ENCODE data around the gene FGFR2.

The FGFR2 gene

GRCh38 chr10:121593281-121594075, 4.8 kb downstream of the FGFR2 start:
- Mint-ChIP-seq H3K9me3 (no peaks in the 10 kb centered on the region), H3K36me3 (ENCODE audit: insufficient read depth) (peaks cover 2% of the 10 kb centered on the region), H3K27ac (ENCODE audit: low read depth) (no peak overlapping the region), H3K4me1 (peaks cover 5% of the 10 kb centered on the region), H3K27me3 (peaks cover 21% of the 10 kb centered on the region), H3K4me3 (no peak overlapping the region)
- DNase-seq (ENCODE audit: low spot score in 2 of 2) = no peak
- no peak for ATAC-seq (replicated peaks; ENCODE audit: extremely low read depth, poor library complexity, severe bottlenecking)

- Mint-ChIP-seq H3K27ac (ENCODE audit: low read depth) (no peak overlapping the region), H3K9me3 (no peaks in the 10 kb centered on the region), H3K27me3 (peaks cover 21% of the 10 kb centered on the region), H3K4me3 (no peak overlapping the region), H3K36me3 (ENCODE audit: insufficient read depth) (peaks cover 2% of the 10 kb centered on the region), H3K4me1 (peaks cover 5% of the 10 kb centered on the region)
- no peak for DNase-seq (ENCODE audit: low spot score in 2 of 2)
- ATAC-seq (replicated peaks; ENCODE audit: extremely low read depth, poor library complexity, severe bottlenecking) = no peak
These were observed 5.9 kb downstream of the FGFR2 start for GRCh38 chr10:121592155-121592890.

DNA sequence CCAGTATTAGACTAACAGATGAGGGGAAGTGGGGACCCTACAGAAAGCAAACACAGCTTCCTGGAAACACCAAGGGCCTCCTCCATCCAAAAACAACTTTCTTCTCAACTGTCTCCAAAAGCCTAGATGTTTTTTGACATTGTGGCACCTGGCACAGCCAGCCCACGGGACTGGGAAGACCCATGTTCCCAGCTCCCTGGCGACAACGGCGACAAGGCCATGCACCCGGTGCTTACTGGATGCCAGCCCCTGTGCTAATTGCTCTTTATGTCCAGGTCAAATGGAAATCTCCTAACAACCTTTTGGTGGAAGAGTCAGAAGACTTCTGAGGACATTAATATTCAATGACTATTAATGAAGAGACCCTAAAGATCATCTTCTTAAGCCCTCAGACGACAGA, 7.1 kb downstream of the FGFR2 start:
- no peak overlapping the region for H3K4me3 Mint-ChIP-seq
- peaks cover 2% of the 10 kb centered on the region for H3K36me3 Mint-ChIP-seq (ENCODE audit: insufficient read depth)
- DNase-seq (ENCODE audit: low spot score in 2 of 2) = no peak
- H3K9me3 Mint-ChIP-seq = no peaks in the 10 kb centered on the region
- H3K27ac Mint-ChIP-seq (ENCODE audit: low read depth) = no peak overlapping the region
- no peak for ATAC-seq (replicated peaks; ENCODE audit: extremely low read depth, poor library complexity, severe bottlenecking)
- H3K4me1 Mint-ChIP-seq = no peaks in the 10 kb centered on the region
- peaks cover 11% of the 10 kb centered on the region for H3K27me3 Mint-ChIP-seq

GRCh38 chr10:121590772-121591171, 7.5 kb downstream of the FGFR2 start:
- H3K27ac Mint-ChIP-seq (ENCODE audit: low read depth) = no peak overlapping the region

DNA sequence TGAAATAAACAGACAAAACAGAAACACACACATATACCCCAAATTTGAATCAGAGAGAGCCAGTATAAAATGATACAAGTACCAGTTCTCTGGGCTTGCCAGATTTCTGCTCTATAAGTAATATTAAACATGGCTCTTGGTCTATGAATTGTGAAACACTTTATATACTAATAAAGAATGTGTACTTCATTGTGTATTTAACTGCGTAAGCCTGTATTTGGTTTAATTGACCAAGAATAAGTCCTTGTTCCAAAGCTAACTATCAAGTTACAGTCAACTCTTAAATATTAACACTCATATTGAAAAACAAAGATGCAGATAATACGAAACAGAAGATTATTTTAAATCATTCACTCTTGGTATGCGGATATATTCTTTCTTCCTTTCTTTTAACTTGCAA, 8.7 kb downstream of the FGFR2 start:
- Mint-ChIP-seq H3K4me1 (no peaks in the 10 kb centered on the region), H3K4me3 (no peak overlapping the region), H3K27ac (ENCODE audit: low read depth) (no peak overlapping the region), H3K9me3 (no peaks in the 10 kb centered on the region), H3K36me3 (ENCODE audit: insufficient read depth) (peaks cover 2% of the 10 kb centered on the region), H3K27me3 (peaks cover 8% of the 10 kb centered on the region)
- no peak for ATAC-seq (replicated peaks; ENCODE audit: extremely low read depth, poor library complexity, severe bottlenecking)
- DNase-seq (ENCODE audit: low spot score in 2 of 2) = no peak

More at GRCh38 chr10:121590772-121591171, 7.5 kb downstream of the FGFR2 start:
- DNase-seq (ENCODE audit: low spot score in 2 of 2) (no peak), ATAC-seq (replicated peaks; ENCODE audit: extremely low read depth, poor library complexity, severe bottlenecking) (no peak)
- no peak overlapping the region for H3K4me3 Mint-ChIP-seq
- peaks cover 8% of the 10 kb centered on the region for H3K27me3 Mint-ChIP-seq
- no peaks in the 10 kb centered on the region for H3K4me1 Mint-ChIP-seq
- no peaks in the 10 kb centered on the region for H3K9me3 Mint-ChIP-seq
- peaks cover 2% of the 10 kb centered on the region for H3K36me3 Mint-ChIP-seq (ENCODE audit: insufficient read depth)

GRCh38 chr10:121583857-121584256, 14.4 kb downstream of the FGFR2 start:
- H3K27ac Mint-ChIP-seq (ENCODE audit: low read depth) = no peak overlapping the region
- no peak overlapping the region for H3K4me3 Mint-ChIP-seq
- no peaks in the 10 kb centered on the region for H3K4me1 Mint-ChIP-seq
- peaks cover 2% of the 10 kb centered on the region for H3K36me3 Mint-ChIP-seq (ENCODE audit: insufficient read depth)
- no peak for ATAC-seq (replicated peaks; ENCODE audit: extremely low read depth, poor library complexity, severe bottlenecking)
- no peaks in the 10 kb centered on the region for H3K27me3 Mint-ChIP-seq
- H3K9me3 Mint-ChIP-seq = no peaks in the 10 kb centered on the region
- DNase-seq (ENCODE audit: low spot score in 2 of 2) = no peak

DNA sequence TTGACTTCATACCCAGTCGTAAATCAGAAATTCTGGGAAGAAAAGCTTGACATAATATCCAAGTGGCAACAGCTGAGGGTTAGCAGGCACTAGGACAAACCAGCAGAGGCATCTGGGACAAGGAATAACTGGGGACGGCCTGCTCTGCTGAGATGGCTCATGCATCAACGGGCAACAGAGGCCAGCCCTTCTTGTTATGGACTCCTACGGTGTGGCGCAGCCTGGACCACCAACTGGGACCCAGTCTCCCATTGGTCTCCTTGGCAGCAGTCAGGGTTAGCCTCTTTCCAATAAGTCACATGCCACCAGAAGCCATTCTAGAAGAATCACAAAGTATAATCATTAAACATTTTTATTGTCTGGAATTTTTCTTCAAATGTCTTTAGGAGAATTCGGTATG, 15.0 kb downstream of the FGFR2 start:
- no peak overlapping the region for H3K4me3 Mint-ChIP-seq
- H3K36me3 Mint-ChIP-seq (ENCODE audit: insufficient read depth) = no peaks in the 10 kb centered on the region
- ATAC-seq (replicated peaks; ENCODE audit: extremely low read depth, poor library complexity, severe bottlenecking) (no peak), DNase-seq (ENCODE audit: low spot score in 2 of 2) (no peak)
- H3K27me3 Mint-ChIP-seq = no peaks in the 10 kb centered on the region
- H3K4me1 Mint-ChIP-seq = no peaks in the 10 kb centered on the region
- H3K9me3 Mint-ChIP-seq = no peaks in the 10 kb centered on the region
- no peak overlapping the region for H3K27ac Mint-ChIP-seq (ENCODE audit: low read depth)

- Mint-ChIP-seq H3K27ac (ENCODE audit: low read depth) (no peak overlapping the region), H3K36me3 (ENCODE audit: insufficient read depth) (peaks cover 3% of the 10 kb centered on the region), H3K4me3 (no peak overlapping the region), H3K4me1 (no peaks in the 10 kb centered on the region), H3K9me3 (no peaks in the 10 kb centered on the region), H3K27me3 (no peaks in the 10 kb centered on the region)
- DNase-seq (ENCODE audit: low spot score in 2 of 2) (no peak), ATAC-seq (replicated peaks; ENCODE audit: extremely low read depth, poor library complexity, severe bottlenecking) (no peak)
These were observed 17.7 kb downstream of the FGFR2 start for GRCh38 chr10:121580276-121581116.

DNA sequence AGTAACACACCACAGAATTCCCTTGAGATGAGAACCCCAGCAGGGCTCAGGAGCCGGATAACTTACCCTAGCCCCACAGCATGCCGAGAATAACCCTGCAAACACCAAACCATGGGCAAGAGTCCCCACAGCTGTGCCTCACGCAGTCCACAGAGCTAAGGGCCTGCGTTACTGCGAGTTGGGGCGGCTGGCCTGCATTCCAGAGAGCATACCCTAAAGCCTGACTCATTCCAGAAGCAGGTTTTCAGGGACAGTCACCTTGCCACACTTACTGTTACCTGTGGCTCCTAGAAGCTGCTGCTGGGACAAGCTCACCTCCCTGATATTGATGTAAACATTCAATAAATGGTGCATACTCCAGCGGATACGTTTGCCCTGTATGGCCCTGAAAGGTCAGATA, 18.6 kb downstream of the FGFR2 start:
- DNase-seq (ENCODE audit: low spot score in 2 of 2) (no peak), ATAC-seq (replicated peaks; ENCODE audit: extremely low read depth, poor library complexity, severe bottlenecking) (no peak)
- Mint-ChIP-seq H3K27ac (ENCODE audit: low read depth) (no peak overlapping the region), H3K4me3 (no peak overlapping the region), H3K4me1 (no peaks in the 10 kb centered on the region), H3K27me3 (no peaks in the 10 kb centered on the region), H3K9me3 (no peaks in the 10 kb centered on the region), H3K36me3 (ENCODE audit: insufficient read depth) (peaks cover 3% of the 10 kb centered on the region)

GRCh38 chr10:121578965-121579364, 19.3 kb downstream of the FGFR2 start:
- no peaks in the 10 kb centered on the region for H3K4me1 Mint-ChIP-seq
- DNase-seq (ENCODE audit: low spot score in 2 of 2) (no peak), ATAC-seq (replicated peaks; ENCODE audit: extremely low read depth, poor library complexity, severe bottlenecking) (no peak)
- no peaks in the 10 kb centered on the region for H3K9me3 Mint-ChIP-seq
- H3K4me3 Mint-ChIP-seq = no peak overlapping the region
- H3K27ac Mint-ChIP-seq (ENCODE audit: low read depth) = no peak overlapping the region
- peaks cover 3% of the 10 kb centered on the region for H3K36me3 Mint-ChIP-seq (ENCODE audit: insufficient read depth)
- no peaks in the 10 kb centered on the region for H3K27me3 Mint-ChIP-seq

GRCh38 chr10:121578298-121578697, 19.9 kb downstream of the FGFR2 start:
- ATAC-seq (replicated peaks; ENCODE audit: extremely low read depth, poor library complexity, severe bottlenecking) = no peak
- H3K9me3 Mint-ChIP-seq = no peaks in the 10 kb centered on the region

GRCh38 chr10:121577568-121577967, 20.7 kb downstream of the FGFR2 start:
- Mint-ChIP-seq H3K27me3 (no peaks in the 10 kb centered on the region), H3K9me3 (no peaks in the 10 kb centered on the region), H3K4me1 (no peaks in the 10 kb centered on the region), H3K27ac (ENCODE audit: low read depth) (no peak overlapping the region), H3K4me3 (no peak overlapping the region), H3K36me3 (ENCODE audit: insufficient read depth) (peaks cover 3% of the 10 kb centered on the region)
- no peak for DNase-seq (ENCODE audit: low spot score in 2 of 2)
- ATAC-seq (replicated peaks; ENCODE audit: extremely low read depth, poor library complexity, severe bottlenecking) = no peak

More at GRCh38 chr10:121578298-121578697, 19.9 kb downstream of the FGFR2 start:
- no peaks in the 10 kb centered on the region for H3K27me3 Mint-ChIP-seq
- H3K36me3 Mint-ChIP-seq (ENCODE audit: insufficient read depth) = peaks cover 3% of the 10 kb centered on the region
- no peak overlapping the region for H3K27ac Mint-ChIP-seq (ENCODE audit: low read depth)
- no peaks in the 10 kb centered on the region for H3K4me1 Mint-ChIP-seq
- H3K4me3 Mint-ChIP-seq = no peak overlapping the region
- no peak for DNase-seq (ENCODE audit: low spot score in 2 of 2)

All from central memory CD8-positive, alpha-beta T cell (primary cell).